Measurements from ENCODE around the gene KLF5.

The KLF5 gene

GRCh38 chr13:73035660-73036059 is 23.1 kb upstream of the KLF5 start:
- no peak for DNase-seq (ENCODE audit: low read depth)
- TF ChIP-seq CTCF (IDR thresholded peaks at IDR 0.05; ENCODE audit: low read depth, low read length, missing control alignments) = no peak
- in situ Hi-C loops (cut with HindIII; ENCODE audit: low sequenced_read_pairs) = no loop called here
- no peak overlapping the region for H3K4me3 ChIP-seq (ENCODE audit: low read depth, low read length)

- in situ Hi-C loops (cut with HindIII; ENCODE audit: low sequenced_read_pairs) = no loop called here
- no peak for TF ChIP-seq CTCF (IDR thresholded peaks at IDR 0.05; ENCODE audit: low read depth, low read length, missing control alignments)
- DNase-seq (ENCODE audit: low read depth) = no peak
- H3K4me3 ChIP-seq (ENCODE audit: low read depth, low read length) = no peak overlapping the region
Measured at GRCh38 chr13:73036566-73036965, 22.2 kb upstream of the KLF5 start.

GRCh38 chr13:73038064-73038463 is 20.7 kb upstream of the KLF5 start:
- no peak for TF ChIP-seq CTCF (IDR thresholded peaks at IDR 0.05; ENCODE audit: low read depth, low read length, missing control alignments)
- DNase-seq (ENCODE audit: low read depth) = no peak
- in situ Hi-C loops (cut with HindIII; ENCODE audit: low sequenced_read_pairs) = no loop called here
- no peak overlapping the region for H3K4me3 ChIP-seq (ENCODE audit: low read depth, low read length)

GRCh38 chr13:73039201-73040108 is 19.4 kb upstream of the KLF5 start:
- TF ChIP-seq CTCF (IDR thresholded peaks at IDR 0.05; ENCODE audit: low read depth, low read length, missing control alignments) = no peak
- in situ Hi-C loops (cut with HindIII; ENCODE audit: low sequenced_read_pairs) = no loop called here
- H3K4me3 ChIP-seq (ENCODE audit: low read depth, low read length) = no peak overlapping the region
- DNase-seq (ENCODE audit: low read depth) = no peak

GRCh38 chr13:73040484-73040883 is 18.3 kb upstream of the KLF5 start:
- in situ Hi-C loops (cut with HindIII; ENCODE audit: low sequenced_read_pairs) = no loop called here

GRCh38 chr13:73040968-73041596 is 17.7 kb upstream of the KLF5 start:
- DNase-seq (ENCODE audit: low read depth) = no peak
- H3K4me3 ChIP-seq (ENCODE audit: low read depth, low read length) = no peak overlapping the region
- in situ Hi-C loops (cut with HindIII; ENCODE audit: low sequenced_read_pairs) = no loop called here
- no peak for TF ChIP-seq CTCF (IDR thresholded peaks at IDR 0.05; ENCODE audit: low read depth, low read length, missing control alignments)

More at GRCh38 chr13:73040484-73040883, 18.3 kb upstream of the KLF5 start:
- TF ChIP-seq CTCF (IDR thresholded peaks at IDR 0.05; ENCODE audit: low read depth, low read length, missing control alignments) = no peak
- no peak for DNase-seq (ENCODE audit: low read depth)
- H3K4me3 ChIP-seq (ENCODE audit: low read depth, low read length) = no peak overlapping the region
